Stimulated activated naive CD4-positive, alpha-beta T cell (primary cell): ENCODE results near the gene WDR70.
"Not testable (repeated sequence)": the region's sequence is repeated elsewhere in the genome, so short reads cannot be mapped to it uniquely, and the experiment has no call there.

Source experiments
- DNase-seq, 6 experiments: peaks; one replicate each; lab custom pipeline; 2025; lab: John Stamatoyannopoulos, UW

The WDR70 gene

GRCh38 chr5:37379100-37379628, at the start of gene WDR70:
Gene WDR70, plus strand, starts transcription at chr5:37379318. Its CDS starts 50 bp downstream, at chr5:37379368.
- DNase-seq, result peak; percentile 13 to 65 (median 55)

GRCh38 chr5:37334754-37335153, 44.4 kb upstream of the WDR70 start:
- DNase-seq, result not testable (repeated sequence)

GRCh38 chr5:37342741-37343140, 36.4 kb upstream of the WDR70 start:
- not testable (repeated sequence) for DNase-seq

GRCh38 chr5:37355161-37355560, 24.0 kb upstream of the WDR70 start:
- no peak for DNase-seq

- no peak for DNase-seq
Observed at GRCh38 chr5:37370550-37370863, 8.6 kb upstream of the WDR70 start.

- peak; percentile 76 to 87 (median 84) for DNase-seq
Observed at GRCh38 chr5:37370864-37371726, 8.0 kb upstream of the WDR70 start, which contains the start of gene NUP155. Gene NUP155, minus strand, starts transcription at chr5:37371106. Its CDS starts 129 bp downstream, at chr5:37370977.

- DNase-seq, result no peak
Observed at GRCh38 chr5:37375091-37375490, 4.0 kb upstream of the WDR70 start.

- DNase-seq, result not testable (repeated sequence)
Observed at GRCh38 chr5:37378066-37378465, 1.1 kb upstream of the WDR70 start.

- no peak for DNase-seq
Observed at GRCh38 chr5:37391591-37391990, 12.5 kb downstream of the WDR70 start.

- no peak for DNase-seq
Observed at GRCh38 chr5:37396352-37396751, 17.2 kb downstream of the WDR70 start.

- DNase-seq, result no peak
Observed at GRCh38 chr5:37400501-37400900, 21.4 kb downstream of the WDR70 start.

- DNase-seq, result no peak
Observed at GRCh38 chr5:37412515-37412914, 33.4 kb downstream of the WDR70 start.

- DNase-seq, result not testable (repeated sequence)
Observed at GRCh38 chr5:37415456-37415855, 36.3 kb downstream of the WDR70 start.

GRCh38 chr5:37417347-37417746, 38.2 kb downstream of the WDR70 start:
- no peak for DNase-seq

GRCh38 chr5:37424441-37424840, 45.3 kb downstream of the WDR70 start:
- no peak for DNase-seq

- DNase-seq, result no peak
Observed at GRCh38 chr5:37428044-37428443, 48.9 kb downstream of the WDR70 start.

- DNase-seq, result no peak
Observed at GRCh38 chr5:37435261-37435660, 56.1 kb downstream of the WDR70 start.

- DNase-seq, result no peak
Observed at GRCh38 chr5:37436146-37436934, 57.2 kb downstream of the WDR70 start.

GRCh38 chr5:37437711-37438110, 58.6 kb downstream of the WDR70 start:
- DNase-seq, result no peak

GRCh38 chr5:37445783-37446182, 66.7 kb downstream of the WDR70 start:
- not testable (repeated sequence) for DNase-seq

- DNase-seq, result no peak
Observed at GRCh38 chr5:37448941-37449340, 69.8 kb downstream of the WDR70 start.

- not testable (repeated sequence) for DNase-seq
Observed at GRCh38 chr5:37451991-37452390, 72.9 kb downstream of the WDR70 start.

GRCh38 chr5:37453252-37453651, 74.1 kb downstream of the WDR70 start:
- DNase-seq, result not testable (repeated sequence)
